HG03342 (cell line): ENCODE data around the gene RBM6.
"Not testable (repeated sequence)": the region's sequence is repeated elsewhere in the genome, so short reads cannot be mapped to it uniquely, and the experiment has no call there.

ENCODE experiments used
- ATAC-seq: cut with Tn5 transposase; IDR thresholded peaks from one replicate; pipeline ENCODE4 v1.9.1; 2021; ENCODE audit warnings: mild to moderate bottlenecking, moderate library complexity; ENCODE audit not compliant: unreplicated experiment

Gene RBM6

DNA sequence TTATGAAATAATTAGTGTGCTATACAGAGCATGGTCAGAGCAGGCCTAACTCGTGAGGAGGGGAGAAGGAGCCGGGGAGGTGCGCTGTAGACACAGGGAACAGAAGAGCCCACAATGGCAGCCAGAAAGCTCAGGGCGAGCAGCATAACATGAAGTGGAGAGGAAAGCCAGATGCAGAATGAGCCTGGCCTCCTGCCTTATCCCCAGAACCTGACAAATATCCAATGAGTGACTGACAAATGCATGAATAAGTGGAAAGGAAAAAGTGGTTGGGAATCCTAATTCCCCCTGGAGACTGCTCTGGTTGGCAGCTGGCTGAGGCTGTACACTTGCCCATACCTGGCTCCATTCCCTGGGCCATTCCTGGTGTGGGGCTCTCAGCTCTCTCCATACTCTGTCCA, 27.1 kb upstream of the RBM6 start:
- no peak for ATAC-seq

DNA sequence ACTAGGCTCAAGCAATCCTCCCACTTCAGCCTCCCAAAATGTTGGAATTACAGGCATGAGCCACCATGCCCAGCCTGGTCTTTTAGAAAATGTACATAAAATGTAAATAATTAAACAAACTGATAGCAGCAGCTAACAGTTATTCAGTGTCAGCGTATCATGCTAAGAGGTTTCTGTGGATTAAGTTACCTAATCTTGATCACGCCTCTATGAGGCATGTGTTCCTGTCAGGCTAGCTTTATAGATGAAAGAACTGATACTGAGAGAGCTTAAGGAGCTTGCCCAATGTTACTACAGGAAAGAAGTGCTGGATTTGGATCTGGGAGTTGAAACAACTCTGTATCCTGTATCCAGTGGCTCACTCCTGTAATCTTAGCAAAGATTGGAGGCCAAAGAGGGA, 25.0 kb upstream of the RBM6 start:
- ATAC-seq: no peak

DNA sequence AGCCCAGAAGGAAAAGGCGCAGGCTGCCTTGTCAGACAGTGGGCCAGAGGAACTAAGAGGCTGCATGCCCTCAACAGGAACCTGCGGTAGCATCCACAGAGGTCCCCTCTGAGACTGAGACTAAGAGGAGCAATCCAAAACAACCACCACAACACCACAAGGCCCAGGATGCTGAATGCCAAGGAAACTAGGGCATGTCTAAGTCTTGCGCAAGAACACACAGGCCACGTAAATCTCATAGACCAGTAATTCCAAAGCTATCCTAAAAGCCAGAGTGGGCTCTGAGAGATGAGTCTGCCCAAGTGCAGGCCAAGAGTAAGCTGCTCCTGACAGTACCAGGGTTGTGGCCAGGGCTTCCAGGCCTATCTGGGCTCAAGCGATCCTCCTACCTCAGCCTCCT, 23.3 kb upstream of the RBM6 start:
- no peak for ATAC-seq

DNA sequence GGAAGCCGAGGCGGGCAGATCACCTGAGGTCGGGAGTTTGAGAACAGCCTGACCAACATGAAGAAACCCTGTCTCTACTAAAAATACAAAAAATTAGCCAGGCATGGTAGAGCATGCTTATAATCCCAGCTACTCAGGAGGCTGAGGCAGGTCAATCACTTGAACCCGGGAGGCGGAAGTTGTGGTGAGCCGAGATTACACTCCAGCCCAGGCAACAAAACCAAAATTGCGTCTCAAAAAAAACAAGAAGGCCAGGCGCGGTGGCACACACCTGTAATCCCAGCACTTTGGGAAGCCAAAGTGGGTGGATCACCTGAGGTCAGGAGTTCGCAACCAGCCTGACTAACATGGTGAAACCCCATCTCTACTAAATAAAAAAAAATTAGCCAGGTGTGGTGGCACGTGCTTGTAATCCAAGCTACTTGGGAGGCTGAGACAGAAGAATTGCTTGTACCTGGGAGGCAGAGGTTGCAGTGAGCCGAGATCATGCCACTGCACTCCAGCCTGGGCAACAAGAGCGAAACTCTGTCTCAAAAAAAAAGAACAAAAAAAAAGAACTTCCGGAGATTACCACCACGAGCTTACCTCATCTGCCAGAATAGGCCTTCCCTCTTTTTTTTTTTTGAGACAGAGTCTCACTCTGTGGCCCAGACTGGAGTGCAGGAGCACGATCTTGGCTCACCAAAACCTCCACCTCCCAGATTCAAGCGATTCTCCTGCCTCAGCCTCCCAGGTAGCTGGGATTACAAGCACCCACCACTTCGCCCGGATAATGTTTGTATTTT, 22.0 kb upstream of the RBM6 start:
- ATAC-seq: not testable (repeated sequence)

DNA sequence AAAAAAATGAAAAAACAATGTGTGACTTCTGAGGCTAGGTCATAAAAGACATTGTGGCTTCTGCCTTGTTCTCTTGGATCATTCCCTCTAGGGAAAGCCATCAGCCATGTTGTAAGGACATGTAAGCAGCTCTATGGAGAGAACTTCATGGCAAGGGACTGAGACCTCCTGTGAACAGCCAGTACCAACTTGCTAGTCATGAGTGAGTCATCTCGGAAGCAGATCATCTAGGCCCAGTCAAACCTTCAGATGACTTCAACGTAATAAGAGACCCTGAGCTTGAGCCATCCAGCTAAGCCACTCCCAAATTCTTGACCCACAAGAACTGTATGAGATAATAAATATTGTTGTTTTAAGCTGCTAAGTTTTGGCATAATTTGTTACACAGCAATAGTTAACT, 15.3 kb upstream of the RBM6 start:
- no peak for ATAC-seq

DNA sequence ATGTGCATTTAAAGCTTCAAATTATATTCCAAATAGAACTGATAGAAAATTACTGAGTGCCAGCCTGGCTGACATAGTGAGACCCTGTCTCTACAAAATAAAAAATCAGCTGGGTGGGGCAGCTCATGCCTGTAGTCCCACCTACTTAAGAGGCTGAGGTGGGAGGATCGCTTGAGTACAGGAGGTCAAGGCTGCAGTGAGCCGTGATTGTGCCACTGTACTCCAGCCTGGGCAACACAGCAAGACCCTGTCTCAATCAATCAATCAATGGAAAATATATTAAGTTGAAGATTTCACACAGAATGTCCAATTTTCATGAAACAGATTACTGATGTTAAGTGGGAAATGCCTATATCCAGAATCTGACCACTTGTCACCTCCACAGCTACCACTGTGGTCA, 14.5 kb upstream of the RBM6 start:
- no peak for ATAC-seq

- ATAC-seq: no peak
These were observed 13.7 kb upstream of the RBM6 start for GRCh38 chr3:49926117-49926728.

DNA sequence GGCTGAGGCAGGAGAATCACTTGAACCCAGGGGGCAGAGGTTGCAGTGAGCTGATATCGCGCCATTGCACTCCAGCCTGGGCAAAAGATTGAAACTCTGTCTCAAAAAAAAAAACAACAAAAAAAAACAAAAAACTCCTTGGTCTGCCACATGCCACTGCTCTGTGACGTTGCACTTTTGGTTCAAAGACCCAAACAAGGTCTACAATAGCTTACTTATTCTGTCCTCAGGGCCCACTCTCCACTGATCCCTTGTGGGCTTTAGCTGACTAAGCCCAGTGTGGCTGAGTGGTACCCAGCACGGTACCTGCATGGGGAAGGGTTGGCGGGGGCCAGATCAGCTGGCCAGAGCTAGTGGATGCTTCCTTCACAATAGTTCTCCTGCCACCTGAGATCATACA, 12.2 kb upstream of the RBM6 start:
- no peak for ATAC-seq

DNA sequence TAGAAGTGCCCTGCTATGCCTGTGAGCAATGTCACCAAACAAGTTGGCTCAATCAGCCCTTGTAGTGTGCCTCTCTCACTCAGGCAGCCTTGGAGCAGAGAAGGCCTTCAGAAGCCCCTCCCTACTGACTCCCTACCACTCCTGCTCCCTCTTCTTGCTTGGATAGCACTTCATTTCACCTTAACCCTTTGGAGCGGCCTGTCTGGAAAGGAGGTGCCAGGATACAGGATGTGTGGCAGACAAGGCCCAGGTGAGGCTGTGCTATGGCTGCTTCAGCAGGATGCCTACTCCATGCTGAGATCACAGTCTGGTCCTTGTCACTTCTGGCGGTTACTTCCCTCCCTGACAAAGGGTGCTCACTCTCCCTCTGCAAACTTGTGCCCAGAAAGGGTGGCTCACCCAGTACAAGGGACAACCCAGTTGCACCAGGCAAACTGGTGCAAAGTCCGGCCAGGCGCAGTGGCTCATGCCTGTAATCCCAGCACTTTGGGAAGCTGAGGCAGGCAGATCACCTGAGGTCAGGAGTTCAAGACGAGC, 11.4 kb upstream of the RBM6 start:
- ATAC-seq: no peak

DNA sequence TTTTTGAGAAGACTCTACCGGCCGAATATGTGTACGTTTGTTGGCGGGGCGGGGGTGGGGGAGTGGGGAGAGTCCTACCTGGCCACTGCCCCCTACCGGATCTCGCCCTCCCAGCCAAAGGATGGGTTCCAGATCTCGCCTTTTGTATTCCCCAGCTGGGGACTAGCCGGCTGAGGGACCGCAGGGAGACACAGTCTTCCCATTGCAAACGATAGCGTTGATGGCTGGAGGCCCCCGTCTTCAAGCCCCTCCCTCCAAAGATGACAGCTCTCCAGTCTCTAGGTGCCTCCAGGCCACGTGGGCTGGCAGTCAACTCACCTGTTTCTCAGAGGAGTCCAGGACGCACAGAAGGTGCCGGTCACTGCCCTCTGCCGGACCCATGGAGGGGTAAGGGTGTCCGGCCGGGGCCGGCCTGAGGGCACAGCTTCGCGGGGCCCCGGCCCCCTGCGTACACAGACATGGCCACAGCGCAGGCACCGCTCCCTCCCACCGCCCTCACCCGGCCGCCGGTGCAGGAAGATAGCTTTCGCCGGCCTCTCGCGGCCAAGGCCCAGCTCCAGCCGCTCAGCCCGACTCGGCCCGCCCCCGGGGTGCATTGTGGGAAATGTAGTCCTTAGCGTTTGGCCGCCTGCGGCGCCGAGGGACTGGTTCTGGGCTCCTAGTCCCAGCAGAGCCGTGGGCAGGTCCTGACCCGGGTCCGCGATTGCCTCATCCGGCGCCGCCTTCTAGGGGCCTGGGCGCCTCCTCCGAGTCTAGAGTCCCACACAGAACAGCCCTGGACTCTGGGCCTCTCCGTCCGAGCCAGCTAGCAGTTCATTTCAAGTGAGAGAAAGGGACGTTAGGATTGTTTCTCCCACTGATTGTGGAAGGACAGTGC, 10.4 kb upstream of the RBM6 start, which contains the start of gene MON1A:
MON1A (minus strand) TSS at position 521 of the 877 bp plus-strand sequence. CDS start 16,465 bp downstream, outside the sequence.
- ATAC-seq: peak; percentile 82

DNA sequence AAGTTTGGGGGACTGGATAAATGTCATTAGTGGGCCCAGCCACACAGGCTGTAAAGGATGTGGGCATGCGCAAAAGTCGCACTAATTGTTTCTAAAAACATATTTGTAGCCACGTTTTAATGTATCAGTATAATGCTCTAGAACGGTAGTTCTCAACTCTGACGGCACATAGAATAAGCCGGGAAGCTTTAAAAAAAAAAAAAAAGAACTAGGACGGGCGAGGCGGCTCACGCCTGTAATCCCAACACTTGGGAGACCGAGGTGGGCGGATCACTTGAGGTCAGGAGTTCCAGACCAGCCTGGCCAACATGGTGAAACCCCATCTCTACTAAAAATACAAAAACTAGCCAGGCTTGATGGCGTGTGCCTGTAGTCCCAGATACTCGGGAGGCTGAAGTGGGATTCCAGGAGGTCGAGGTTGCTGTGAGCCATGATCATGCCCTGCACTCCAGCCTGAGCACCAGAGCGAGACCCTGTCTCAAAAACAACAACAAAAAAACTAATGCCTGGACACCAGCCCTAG, 9.7 kb upstream of the RBM6 start:
- ATAC-seq: no peak

DNA sequence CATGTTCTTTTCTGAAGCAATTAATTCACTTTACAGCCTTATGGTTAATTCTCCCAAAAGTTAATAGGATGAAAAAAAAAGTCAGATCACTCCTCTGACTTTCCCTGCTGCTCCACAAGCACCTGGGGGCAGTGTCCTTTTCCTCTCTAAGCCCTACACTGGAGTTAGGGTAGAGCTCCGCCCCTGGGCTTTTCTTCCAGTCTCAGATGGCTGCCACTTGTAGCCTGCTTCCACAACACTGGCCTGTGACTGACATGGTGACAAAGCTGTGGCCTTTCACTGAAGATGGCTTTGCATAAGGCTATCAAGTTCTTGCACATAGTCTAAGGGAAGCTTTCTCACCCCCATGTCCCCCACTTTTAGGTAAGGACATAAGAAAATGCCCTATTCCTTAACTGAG, 9.0 kb upstream of the RBM6 start:
- ATAC-seq: no peak

DNA sequence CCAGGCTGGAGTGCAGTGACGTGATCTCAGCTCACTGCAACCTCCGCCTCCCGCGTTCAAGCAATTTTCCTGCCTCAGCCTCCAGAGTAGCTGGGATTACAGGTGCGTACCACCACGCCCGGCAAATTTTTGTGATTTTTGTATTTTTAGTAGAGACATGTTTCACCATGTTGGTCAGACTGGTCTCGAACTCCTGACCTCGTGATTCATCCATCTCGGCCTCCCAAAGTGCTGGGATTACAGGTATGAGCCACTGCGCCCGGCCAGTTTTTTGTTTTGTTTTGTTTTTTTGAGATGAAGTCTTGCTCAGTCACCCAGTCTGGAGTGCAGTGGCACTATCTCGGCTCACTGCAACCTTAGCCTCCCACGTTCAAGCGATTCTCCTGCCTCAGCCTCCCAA, 7.7 kb upstream of the RBM6 start:
- ATAC-seq: not testable (repeated sequence)

- ATAC-seq: no peak
These were observed 2.9 kb upstream of the RBM6 start for GRCh38 chr3:49937090-49937489.

GRCh38 chr3:49940667-49941249, 808 bp downstream of the RBM6 start:
- no peak for ATAC-seq

DNA sequence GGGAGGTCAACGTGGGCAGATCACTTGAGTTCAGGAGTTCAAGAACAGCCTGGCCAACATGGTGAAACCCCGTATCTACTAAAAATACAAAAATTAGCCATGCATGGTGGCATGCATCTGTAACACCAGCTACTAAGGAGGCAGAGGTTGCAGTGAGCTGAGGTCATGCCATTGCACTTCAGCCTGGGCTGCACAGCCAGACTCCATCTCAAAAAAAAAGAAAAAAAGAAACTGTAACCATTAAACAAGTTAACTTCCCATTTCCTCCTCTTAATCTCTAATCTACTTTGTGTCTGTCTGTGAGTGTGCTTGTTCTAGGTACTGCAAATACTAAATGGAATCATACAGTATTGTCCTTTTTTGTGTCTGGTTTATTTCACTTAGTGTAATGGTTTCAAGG, 2.7 kb downstream of the RBM6 start:
- ATAC-seq: no peak

DNA sequence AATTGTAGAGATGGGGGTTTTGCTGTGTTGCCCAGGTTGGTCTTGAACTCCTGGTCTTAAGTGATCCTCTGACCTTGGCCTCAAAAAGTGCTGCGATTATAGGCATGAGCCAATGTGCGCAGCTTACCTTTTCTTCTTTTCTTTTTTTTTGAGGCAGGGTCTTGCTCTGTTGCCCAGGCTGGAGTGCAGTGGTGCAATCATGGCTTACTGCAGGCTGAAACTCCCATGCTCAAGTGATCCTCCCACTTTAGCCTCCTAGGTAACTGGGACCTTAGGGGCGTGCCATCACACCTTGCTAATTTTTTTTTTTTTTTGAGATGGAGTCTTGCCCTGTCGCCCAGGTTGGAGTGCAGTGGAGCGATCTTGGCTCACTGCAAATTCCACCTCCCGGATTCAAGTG, 13.0 kb downstream of the RBM6 start:
- ATAC-seq: no peak

GRCh38 chr3:49955636-49956035, 15.7 kb downstream of the RBM6 start:
- no peak for ATAC-seq

GRCh38 chr3:49966233-49966942, 26.4 kb downstream of the RBM6 start:
- no peak for ATAC-seq

DNA sequence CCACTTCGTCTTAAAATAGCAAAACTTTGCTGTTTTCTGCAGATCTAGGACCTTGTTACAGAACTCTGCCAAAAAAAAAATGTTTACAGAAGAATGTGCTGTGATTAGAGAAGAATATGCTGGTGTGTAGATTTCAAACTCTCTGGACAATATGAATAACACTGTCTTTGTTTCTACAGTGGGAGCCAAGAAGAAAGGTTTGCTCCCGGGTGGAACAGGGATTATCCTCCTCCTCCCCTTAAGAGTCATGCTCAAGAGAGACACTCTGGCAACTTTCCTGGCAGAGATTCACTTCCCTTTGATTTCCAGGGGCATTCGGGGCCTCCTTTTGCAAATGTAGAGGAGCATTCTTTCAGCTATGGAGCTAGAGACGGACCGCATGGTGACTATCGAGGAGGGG, 27.3 kb downstream of the RBM6 start:
- ATAC-seq: no peak
